GM19395 (cell line): Measurements from ENCODE around the gene TMX2.
A peak's percentile ranks its signal among the peaks of the same experiment; 100 is the strongest.
"Not testable (repeated sequence)": the region's sequence is repeated elsewhere in the genome, so short reads cannot be mapped to it uniquely, and the experiment has no call there.

Source experiments
- ATAC-seq: cut with Tn5 transposase; IDR thresholded peaks from one replicate; pipeline ENCODE4 v1.9.1; 2021; ENCODE audit warnings: mild to moderate bottlenecking, moderate library complexity; ENCODE audit not compliant: unreplicated experiment

Gene TMX2

GRCh38 chr11:57711414-57712255 is 758 bp upstream of the TMX2 start, which contains the start of gene MED19:
TSS of gene MED19 (minus strand) at chr11:57712215. CDS start at chr11:57712179, 36 bp downstream.
- peak; percentile 52 for ATAC-seq

- ATAC-seq = no peak
Measured at GRCh38 chr11:57713835-57714234, 1.4 kb downstream of the TMX2 start.

GRCh38 chr11:57716726-57717125 is 4.3 kb downstream of the TMX2 start:
- ATAC-seq = not testable (repeated sequence)

GRCh38 chr11:57727185-57727584 is 14.8 kb downstream of the TMX2 start:
- ATAC-seq = no peak

GRCh38 chr11:57728829-57729228 is 16.4 kb downstream of the TMX2 start:
- ATAC-seq = no peak

- ATAC-seq = no peak
Measured at GRCh38 chr11:57729479-57729878, 17.1 kb downstream of the TMX2 start.

- no peak for ATAC-seq
Measured at GRCh38 chr11:57732661-57733060, 20.3 kb downstream of the TMX2 start.

- peak; percentile 56 for ATAC-seq
Measured at GRCh38 chr11:57735619-57736298, 23.4 kb downstream of the TMX2 start.

- ATAC-seq = peak; percentile 94
Measured at GRCh38 chr11:57741132-57742086, 29.0 kb downstream of the TMX2 start, which contains the start of gene SELENOH. TSS of gene SELENOH (plus strand) at chr11:57741491. CDS start at chr11:57741596, 105 bp downstream.

- no peak for ATAC-seq
Measured at GRCh38 chr11:57742087-57742452, 29.7 kb downstream of the TMX2 start.

GRCh38 chr11:57744357-57744756 is 32.0 kb downstream of the TMX2 start:
- ATAC-seq = no peak

GRCh38 chr11:57745206-57745605 is 32.8 kb downstream of the TMX2 start:
- ATAC-seq = no peak

GRCh38 chr11:57746920-57747319 is 34.5 kb downstream of the TMX2 start:
- no peak for ATAC-seq

GRCh38 chr11:57751176-57751575 is 38.8 kb downstream of the TMX2 start:
- no peak for ATAC-seq

- ATAC-seq = no peak
Measured at GRCh38 chr11:57751676-57752253, 39.4 kb downstream of the TMX2 start, which contains the start of gene BTBD18. TSS of gene BTBD18 (minus strand) at chr11:57751819. CDS start at chr11:57751188, 631 bp downstream.

GRCh38 chr11:57752954-57753353 is 40.6 kb downstream of the TMX2 start:
- no peak for ATAC-seq

GRCh38 chr11:57758174-57758573 is 45.8 kb downstream of the TMX2 start:
- ATAC-seq = no peak

GRCh38 chr11:57761301-57762234 is 49.2 kb downstream of the TMX2 start, which contains the start of gene CTNND1:
TSS of gene CTNND1 (plus strand) at chr11:57761802. CDS start at chr11:57791479, 29,677 bp downstream.
- peak; percentile 96 for ATAC-seq

GRCh38 chr11:57762235-57762861 is 50.0 kb downstream of the TMX2 start:
- ATAC-seq = no peak
